SK-N-DZ (cell line): Measurements from ENCODE around the gene TMEM43.
A peak's percentile ranks its signal among the peaks of the same experiment; 100 is the strongest.

Experiments
- DNase-seq: peaks from one replicate; pipeline ENCODE4 v3.0.0-alpha.2; 2015; ENCODE audit warnings: low spot score

TMEM43 gene

DNA sequence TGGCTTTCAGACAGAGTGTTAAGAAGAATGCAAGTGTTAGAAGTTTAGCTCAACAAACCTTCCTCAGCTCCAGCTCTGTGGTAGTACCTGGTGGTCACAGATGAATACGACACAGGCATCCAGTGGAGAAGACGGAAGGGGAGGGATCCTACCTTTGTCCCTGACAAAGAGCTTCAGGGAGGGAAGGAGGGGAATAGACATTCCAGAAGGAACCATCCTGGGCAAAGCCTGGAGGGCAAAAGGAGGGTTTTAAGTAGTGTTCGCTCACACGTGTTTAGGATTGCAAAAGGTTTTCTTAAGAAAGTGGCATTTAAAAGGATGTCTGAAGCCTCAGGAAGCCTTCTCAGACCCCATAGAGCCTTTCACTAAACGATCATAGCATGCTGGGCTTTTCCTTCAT, 3.0 kb upstream of the TMEM43 start:
- DNase-seq, result no peak

DNA sequence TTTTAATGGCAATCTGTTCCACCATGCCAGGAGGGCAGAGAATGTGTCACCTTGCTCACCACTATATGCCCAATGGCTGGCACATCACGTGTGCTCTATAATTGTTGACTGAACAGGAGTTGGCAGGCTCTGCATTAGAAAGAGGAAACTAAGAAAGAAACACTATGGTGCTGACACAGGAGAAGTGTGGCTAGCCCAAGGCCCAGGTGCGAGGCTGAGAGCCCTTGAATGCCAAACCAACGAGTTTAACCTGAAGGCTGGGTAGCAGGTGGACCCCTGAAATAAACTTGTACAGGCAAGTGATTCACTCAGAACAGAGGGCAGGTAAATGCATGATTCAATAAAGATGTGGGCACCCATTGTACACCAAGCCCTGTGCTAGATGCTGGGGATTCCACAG, 2.6 kb upstream of the TMEM43 start:
- no peak for DNase-seq

DNA sequence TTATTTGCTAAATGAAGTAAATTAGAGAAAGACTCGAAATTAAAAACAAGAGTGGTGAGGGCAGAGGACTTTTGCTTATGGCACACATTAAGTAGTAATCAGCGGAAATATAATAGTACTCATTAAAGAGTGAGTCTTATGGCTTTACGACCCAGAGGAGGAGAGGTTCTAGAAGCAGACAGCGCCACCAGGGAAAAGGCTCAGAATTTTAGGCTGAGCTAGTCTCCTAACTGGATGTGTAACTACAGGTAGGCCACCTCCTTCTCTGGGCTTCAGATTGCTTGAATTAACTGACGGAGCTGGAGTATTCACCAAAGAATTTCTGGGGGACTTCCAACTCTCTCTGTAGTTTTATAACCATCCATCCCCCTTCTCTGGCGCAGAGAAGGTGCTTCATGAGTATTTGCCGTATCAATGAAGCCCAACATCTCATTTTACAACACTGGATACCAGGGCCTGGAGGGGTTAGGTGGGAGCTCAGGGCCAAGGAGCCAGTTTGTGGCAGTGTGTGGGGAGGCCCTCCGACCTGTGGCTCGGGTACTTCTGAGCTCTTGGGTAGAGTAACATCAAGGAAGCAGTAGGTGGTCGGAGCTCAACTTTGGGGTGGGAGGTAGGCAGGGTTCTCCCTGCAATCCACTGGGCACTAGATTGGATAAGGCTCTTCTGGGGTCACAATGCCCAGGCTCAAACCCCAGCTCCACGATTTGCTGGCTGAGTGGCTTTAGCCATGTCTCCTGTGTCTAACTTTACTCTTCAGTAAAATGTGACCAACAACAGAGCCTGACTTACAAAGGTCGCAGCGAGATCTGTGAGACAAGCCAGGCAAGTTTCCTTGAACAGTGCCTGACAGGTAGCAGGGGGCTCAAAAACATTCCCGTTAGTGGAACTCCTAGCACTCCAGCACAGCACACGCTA, 1.3 kb upstream of the TMEM43 start:
- no peak for DNase-seq

DNA sequence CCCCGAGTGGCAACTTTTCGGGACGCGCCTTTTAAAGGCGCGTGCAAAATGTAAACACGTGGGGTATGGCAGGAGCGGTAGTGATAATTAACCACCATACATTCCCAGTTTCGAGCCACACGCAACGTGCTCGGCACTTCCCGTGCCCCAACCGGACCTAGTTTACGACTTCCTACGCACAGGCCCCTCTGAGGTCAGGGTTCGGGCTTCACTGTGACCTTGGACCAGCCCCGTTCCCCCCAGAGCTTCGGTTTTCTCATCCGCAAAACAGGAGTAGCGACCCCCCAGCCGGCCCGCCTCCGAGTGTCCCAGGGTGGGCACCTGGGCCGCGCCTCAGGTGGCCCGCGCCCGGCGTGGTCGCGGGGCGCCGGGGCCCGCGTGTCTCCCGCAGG, 633 bp upstream of the TMEM43 start:
- peak; percentile 75 for DNase-seq

DNA sequence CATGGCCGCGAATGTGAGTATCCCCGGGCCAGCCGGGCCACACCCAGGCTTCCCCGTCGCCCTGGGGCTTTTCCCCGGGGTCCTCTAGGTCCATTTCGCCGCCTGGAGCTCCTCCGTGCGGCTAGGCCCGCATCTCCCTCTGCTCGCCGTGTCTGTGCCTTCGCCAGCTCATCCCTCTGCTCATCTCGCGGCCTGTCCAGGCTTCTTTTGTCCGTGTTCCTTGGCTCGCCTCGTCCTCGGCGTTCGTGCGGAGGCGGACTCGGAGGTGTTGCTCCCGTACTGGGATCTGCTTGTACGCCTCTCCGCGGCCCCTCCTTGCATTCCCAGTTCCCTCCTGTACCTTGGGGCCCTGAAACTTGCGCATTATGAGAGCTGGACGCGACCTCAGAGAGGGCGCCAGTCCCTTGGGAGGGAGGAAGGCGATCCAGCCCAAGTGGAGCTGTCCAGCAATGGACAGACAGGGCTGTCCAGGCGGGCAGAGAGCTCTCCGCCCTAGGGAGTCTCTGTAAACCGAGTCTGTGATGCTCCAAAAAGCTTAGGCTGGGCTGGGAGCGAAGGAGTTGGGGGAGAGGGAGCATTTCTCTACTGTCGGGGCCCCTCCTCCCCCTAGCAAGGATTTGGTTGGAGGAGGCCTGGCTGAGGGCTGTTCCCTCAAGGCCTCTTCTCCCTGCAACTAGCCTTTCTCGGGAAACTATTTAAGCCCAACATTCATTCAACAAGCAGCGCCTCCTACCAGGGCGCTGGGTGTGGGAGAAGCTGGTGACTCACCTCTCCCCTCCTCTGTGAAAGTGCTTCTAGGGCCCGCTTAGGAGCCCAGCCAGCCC, 553 bp downstream of the TMEM43 start:
- peak; percentile 43 for DNase-seq

DNA sequence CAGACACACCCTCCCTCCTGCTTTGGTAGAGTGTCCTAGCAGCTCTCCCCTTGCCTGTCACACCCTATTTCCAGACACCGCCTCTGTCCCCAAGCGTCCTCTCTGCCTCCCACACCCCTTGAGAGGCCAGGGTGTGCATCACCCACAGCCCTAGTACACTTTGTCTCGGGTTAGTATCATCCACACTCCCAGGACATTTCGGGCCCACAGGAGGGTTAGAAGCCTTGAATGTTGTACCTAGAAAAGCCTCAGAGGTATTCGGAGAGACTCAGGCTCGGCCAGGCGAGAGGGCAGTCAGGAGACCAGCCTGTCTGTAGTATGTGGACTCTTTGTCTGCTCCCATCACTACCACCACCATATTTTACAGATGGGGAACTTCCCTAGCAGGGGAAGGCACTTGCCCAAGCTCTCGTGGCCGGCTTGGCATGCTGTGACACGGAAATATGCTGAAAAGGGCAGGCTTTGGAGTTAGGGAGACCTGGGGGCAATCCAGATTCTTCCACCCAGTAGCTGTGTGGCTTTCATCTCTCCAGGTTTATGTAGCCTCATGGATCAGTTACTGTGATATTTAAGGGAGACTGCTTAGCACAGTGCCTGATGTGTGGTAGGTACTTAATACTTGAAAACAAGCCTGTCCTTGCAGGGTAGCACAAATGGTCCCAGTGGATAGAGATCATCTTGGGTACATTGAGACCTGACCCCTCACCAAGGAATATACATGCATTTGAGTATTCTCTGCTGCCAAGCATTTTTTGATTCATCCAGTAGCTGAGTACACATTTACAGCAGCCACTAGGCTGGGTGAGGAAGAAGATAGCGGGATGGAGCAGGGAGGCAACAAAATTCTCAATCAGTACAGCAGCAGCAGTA, 1.4 kb downstream of the TMEM43 start:
- DNase-seq, result no peak

DNA sequence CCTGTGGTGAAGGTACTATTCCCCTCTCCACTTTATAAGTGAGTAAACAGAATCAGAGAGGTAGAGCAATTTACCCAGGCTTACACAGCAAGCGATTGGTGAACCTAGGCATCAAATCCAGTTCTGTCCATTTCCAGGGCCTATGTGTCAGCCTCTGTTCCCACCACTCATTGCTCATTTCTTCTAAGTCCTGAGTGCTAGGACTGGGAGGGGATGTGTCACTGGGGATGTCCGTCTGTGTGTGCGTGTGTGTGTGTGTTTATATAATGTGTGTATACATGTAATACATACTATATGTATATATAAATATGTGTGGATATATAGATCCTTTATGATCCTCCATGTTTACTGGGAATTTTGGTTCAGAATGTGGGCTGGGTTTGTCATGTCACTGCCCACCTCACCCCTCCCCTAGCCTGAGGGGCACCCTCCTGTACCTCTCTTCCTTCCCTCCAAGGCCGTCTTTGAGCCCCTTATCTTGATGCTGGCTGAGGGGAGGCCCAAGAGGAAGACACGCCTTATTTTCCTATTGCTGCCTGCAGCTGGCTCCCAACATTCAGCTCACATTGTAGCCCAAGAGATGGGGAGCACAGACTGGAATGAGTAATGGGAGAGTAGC, 2.1 kb downstream of the TMEM43 start:
- no peak for DNase-seq

DNA sequence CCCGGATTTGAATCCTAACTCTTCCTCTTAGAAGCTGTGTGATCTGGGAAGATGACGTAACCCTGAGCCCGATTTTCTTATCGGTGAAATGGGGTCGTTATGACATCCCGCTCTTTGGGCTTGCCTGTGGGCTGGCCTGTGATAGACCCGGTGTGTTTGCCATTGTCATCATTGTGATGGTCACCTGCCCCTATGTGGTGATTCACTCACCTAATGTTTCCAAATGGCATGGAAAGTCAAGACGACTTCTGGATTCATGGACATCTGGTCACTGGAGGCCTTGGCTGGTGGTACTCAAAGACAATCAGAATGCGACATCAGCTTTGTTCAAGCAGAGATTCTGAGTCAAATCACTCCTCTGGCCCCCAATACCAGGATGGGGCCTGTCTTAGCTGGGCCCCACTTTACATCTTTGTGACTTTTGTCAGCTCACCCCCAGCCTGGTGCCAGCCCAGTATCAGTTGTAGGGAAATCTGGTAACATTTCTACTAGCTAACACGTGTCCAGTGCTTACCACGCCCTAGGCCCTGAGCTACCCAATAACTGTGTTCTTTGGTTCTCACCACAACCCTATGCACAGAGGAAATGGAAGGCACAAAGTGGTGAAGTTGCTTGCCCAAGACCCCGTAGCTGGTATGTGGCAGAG, 2.8 kb downstream of the TMEM43 start:
- DNase-seq, result no peak

DNA sequence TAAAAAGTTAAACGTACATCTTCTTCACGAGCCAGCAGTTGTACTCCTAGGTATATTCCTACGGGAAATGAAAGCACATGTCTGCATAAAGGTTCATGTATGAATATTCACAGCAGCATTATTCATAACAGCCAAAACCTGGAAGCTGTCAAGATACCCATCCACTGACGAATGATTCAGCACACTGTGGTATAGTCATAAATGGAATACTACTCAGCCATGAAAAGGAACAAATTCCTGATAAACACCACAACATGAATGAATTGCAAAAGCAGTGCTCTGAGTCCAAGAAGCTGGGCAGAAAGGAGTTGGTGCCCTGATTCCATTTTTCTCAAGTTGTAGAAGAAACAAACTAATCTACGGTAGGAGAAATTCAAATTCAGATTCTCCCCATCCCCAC, 3.9 kb downstream of the TMEM43 start:
- no peak for DNase-seq

DNA sequence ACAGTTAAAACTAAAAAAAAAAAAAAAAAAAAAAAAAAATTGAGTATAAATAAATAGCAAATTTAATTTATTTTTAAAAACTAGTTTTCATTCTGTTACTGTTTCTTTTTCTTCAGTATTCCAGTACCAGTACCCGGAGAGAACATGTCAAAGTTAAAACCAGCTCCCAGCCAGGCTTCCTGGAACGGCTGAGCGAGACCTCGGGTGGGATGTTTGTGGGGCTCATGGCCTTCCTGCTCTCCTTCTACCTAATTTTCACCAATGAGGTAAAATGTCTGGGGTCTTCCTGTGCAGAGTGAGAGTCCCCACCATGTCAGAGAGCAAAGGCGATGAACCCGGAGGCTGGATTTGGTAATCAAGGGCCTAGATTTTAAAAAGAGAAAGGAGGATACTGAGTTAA, 4.4 kb downstream of the TMEM43 start:
- DNase-seq, result no peak

DNA sequence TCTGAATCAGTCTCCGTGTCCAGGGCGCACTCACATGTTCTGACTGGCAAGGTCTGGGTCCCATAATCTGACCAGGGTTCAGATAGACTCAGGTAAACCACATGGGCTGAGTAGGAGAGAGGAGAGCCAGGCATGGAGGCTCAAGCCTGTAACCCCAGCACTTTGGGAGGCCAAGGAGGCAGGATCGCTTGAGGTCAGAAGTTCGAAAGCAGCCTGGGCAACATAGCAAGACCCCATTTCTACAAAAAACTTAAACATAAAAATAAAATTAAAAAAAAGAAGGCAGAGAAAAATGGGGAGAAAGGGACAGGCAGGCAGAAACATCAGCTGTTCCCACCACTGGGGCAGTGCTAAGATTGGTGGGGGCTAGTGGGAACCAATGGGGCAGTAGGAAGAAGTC, 5.4 kb downstream of the TMEM43 start:
- DNase-seq, result no peak

DNA sequence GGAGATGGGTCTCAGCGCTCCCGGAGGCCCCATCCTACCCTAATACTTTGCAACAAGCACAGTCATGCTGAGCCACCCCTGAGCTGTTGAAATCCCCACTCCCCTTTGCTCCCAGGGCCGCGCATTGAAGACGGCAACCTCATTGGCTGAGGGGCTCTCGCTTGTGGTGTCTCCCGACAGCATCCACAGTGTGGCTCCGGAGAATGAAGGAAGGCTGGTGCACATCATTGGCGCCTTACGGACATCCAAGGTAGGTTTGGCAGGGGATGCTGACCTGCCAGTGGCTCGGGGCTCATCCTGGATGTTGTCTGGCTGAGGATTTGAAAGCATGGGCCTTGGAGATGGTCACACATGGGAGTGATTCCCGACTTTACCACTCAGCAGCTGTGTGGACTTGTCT, 5.9 kb downstream of the TMEM43 start:
- DNase-seq, result no peak

DNA sequence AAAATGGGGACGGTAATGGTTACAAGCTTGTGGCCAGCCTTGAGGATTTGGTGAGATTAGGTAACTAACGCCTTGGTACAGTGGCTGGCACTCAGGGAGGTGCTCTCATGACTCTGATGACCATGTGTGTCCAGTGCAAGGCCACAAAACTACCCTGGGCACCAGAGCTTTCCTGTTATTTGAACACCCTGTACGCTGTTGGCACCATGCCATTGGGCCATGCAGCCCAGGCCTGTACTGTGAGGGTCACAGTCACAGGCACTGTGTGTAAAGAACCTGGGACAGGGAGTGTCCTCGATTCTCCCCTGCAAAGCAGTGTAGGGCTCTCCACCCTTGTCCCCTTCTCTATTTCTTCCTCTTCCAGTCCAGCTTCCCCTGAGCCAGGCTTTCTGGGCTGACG, 6.3 kb downstream of the TMEM43 start:
- no peak for DNase-seq

DNA sequence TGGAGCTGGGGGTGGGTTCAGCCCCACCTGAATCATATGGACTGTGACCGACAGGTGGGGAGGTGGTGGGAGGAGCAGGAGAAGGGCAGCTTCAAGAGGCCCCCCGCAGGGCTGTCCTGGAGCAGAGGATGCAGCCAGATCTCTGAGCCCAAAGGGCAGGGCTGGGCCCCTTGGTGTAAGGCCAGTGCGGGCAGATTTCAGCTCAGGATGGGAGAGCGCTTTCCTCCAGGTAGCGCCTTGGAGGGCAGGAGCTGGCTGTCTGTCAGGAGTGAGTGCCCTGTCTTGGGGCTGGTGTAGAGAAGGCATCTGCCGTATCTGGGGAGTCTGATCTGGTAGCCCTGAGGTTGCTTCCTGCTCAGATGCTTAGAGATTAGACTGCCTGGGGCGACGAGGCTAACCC, 7.3 kb downstream of the TMEM43 start:
- DNase-seq, result no peak

DNA sequence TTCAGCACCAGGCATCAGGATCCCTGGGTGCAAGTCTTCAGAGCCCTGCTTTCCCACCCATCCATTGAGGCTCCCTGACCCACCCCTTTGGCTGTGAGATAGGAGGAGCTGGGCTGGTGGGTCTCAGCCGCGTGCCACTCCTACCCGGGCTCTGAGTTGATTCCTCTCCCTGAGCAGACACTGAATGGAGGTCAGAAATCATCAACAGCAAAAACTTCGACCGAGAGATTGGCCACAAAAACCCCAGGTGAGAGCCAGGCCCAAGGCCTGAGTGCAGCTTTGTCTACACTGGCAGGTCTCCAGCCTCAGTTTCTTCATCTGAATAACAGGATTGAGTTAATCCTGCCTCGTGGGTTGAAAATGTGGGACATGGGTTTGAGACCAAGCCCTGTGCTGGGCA, 7.8 kb downstream of the TMEM43 start:
- DNase-seq, result no peak

DNA sequence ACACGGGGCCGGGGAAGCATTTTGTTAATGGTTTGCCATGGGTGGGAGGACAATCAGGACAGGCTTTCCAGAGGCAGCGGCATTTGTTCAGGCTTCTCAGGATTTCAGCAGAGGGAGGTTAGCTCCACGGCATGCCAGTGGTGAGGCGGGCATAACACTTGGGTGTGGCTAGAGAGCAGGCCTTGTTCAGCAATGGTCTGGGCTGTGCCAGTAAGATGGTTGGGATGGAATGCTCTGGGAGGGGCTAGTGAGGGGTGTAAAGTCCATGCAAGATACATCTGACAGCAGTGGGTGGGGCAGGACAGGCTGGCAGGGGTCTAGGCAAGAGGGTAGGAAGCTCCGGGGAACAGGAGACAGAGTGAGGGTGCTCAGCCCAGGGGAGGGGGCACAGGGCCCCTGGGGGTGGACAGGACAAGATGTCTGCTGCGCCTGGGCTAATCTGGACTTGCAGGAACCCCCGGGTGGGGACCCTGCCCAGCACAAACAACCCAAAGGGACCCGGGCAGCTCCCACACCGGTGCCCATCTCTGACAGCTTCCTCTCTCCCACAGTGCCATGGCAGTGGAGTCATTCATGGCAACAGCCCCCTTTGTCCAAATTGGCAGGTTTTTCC, 8.4 kb downstream of the TMEM43 start:
- DNase-seq, result no peak

DNA sequence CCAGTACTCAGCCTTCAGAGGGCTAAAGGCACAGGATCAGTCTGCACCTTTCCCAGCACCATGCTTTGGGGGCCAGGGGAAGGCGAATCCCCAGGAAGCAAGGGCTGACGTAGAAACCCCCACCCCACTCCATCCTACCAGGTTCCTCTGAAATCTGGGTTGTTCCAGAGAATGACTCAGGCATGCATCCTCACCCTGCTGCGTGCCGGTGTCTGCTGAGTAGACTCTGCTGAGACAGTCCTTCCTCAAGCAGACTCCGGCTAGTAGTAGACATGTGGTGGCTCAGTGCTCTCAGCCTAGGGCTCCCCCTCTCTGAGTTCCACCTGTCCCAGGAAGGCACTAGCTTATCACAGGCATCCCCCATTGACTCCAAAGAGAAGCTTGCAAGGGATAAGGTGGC, 9.0 kb downstream of the TMEM43 start:
- no peak for DNase-seq

DNA sequence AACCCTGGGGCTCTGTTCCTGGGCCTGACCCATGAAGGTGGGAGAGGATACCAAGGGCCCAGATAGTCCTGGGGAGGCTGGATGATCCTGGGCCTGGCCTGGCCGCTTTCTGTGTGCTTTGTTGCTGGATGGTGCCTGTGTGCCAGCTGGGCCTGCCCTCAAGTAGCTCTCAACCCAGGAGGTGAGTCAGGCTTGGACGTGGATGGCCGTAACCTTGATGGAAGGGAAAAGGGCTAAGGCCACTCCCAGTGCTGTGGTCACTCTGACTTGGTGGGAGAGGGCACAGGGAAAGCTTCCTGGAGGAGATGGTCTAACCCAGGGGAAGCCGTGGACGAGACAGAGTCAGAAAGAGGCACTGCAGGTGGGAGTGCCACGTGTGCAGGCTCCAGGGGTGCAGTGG, 9.4 kb downstream of the TMEM43 start:
- no peak for DNase-seq

DNA sequence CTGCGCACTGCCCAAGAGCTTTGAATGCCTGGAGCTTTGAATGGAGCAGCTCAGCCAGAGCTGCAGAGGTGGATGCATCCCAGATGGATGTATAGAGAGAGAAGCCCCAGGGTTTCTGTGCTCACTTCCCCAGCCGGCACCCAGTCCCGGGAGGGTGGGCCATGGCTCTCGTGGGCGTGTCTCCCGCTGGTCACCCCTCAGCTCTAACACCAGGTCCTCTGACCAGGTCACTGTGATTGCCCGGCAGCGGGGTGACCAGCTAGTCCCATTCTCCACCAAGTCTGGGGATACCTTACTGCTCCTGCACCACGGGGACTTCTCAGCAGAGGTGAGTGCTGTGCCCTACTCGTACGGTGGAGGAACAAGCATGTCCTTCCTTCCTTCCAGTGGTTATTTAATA, 10.7 kb downstream of the TMEM43 start:
- DNase-seq, result no peak

DNA sequence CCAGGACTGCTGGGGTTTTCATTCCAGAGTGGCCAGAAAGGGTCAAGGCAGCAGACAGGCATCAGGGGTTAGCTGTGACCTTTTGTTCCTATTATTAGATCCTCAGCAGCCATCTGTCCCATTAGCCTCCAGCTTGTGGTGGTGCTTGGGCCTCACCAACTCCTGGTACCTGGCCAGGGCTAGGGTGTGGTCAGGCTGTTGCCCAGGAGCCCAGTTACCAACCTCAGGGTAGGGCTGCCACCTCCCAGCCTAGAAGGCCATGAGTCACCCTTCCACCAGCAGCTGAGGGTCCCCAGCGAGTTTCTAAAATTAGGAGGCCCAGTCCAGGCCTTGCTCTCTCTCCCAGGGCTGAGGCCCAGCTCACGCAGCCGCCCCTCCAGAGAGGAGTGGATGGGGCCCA, 12.2 kb downstream of the TMEM43 start:
- DNase-seq, result no peak

DNA sequence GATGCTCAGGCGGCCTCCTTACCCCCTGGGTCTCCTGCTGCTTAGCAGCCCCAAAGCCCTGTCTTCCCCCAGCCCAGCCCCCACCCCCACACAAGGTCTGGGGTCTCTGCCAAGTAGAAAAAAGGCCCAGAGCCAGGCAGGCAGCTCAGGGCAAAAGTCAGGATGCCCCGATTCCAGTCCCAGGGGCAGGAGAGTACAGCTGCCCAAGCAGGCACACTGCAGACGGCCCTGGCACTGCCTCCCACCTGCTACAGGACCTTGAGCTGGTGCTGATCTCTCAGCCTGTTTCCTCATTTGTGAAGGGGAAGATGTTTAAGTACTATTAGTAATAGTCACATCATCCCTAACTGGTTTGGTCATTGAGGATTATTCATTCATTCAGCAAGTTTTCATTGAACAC, 12.6 kb downstream of the TMEM43 start:
- no peak for DNase-seq
